Astrocyte of the hippocampus (primary cell): Measurements from ENCODE around the gene CREG1.
"Not testable (repeated sequence)": the region's sequence is repeated elsewhere in the genome, so short reads cannot be mapped to it uniquely, and the experiment has no call there.

Experiments
- DNase-seq: peaks from one replicate; pipeline ENCODE4 v3.0.0; 2011; ENCODE audit warnings: low read depth, low spot score

CREG1 gene

DNA sequence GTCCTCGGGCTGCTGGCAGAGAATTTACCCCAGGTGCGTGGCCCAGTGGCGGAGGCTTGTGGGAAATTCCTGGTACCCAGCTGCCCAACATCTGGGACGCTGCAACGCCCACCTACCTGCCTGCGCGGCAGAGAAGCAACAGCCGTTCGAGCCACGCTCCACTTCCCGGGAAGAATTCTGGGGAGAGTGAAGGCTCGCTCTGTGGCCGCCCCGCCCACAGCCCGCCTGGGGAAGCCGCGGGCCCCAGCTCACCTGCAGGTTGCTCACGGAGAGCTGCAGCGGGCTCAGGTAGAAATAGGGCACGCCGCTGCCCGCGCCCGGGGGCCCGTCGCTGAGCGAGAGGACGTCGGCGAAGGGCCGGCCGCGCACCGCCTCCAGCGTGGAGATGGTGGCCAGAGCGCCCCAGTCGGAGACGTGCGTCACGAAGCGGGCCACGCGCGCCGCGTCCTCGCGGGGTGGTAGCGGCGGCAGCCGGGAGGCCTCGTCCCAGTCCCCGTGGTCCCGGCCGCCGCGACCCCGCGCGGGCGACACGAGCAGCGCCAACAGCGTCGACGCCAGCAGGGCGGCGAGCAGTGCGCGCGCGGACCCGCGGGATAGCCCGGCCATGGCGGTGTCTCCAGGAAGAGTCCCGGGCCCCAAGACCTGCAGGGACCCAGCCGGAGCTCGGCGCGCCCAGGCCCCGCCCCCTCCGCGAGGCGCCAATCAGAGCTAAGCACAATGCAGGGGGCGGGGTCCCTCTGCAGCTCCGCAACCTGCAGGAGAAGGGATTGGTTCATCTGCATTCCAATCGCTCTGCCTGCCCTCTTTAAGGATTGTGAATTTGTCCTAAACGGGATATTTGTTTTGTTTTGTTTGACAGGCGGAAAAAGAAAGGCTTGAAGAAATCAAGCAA is at the start of gene CREG1:
CREG1 (minus strand) TSS at position 627 of the 892 bp plus-strand sequence.
- peak; percentile 97 for DNase-seq

GRCh38 chr1:167602840-167603239 is 49.3 kb upstream of the CREG1 start:
- no peak for DNase-seq

DNA sequence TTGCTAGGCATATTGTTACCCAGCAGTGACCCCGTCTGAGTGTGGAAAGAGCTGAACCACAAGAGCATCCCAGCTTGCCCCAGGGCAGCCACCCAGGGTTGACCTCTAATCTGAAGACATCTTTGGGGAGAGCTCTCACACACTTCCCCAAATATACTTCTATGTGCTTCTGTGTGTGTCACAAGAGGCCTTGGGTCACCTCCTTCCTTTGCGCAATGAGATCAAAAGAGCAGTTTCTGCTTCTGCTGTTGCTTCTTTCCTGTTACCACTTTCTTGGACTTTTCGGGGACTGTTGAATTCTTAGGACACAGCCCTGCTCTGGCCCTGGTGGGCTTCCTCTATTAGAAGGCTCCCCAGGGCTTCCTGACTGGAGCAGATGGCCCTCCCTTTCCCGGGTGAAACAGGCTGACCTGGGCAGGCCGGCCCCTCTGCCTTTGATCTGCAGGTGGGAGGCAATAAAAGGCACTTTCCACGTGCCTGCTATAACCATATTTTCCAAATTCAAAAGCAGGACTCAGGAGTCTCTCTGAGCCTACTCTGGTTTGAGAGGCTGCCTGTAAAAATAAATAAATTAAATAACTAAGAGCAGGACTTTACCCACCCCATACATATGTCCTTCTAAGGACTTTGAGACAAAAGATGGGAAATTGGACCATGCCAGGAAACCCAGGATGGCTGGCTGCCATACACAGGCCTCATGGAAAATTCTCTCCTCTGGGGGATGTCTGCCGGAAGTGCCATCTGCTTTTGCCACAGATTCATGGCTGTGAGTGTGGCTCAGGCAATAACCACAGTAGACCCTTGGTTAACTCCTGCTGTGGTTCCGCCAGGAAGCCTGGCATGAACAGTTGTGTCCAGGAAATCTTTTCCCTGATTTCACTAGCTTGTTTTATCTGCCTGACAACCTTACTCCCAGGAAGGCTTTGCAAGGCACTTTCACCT is 48.2 kb upstream of the CREG1 start:
- DNase-seq: peak; percentile 2

GRCh38 chr1:167599957-167600581 is 46.5 kb upstream of the CREG1 start:
- DNase-seq: peak; percentile 41

DNA sequence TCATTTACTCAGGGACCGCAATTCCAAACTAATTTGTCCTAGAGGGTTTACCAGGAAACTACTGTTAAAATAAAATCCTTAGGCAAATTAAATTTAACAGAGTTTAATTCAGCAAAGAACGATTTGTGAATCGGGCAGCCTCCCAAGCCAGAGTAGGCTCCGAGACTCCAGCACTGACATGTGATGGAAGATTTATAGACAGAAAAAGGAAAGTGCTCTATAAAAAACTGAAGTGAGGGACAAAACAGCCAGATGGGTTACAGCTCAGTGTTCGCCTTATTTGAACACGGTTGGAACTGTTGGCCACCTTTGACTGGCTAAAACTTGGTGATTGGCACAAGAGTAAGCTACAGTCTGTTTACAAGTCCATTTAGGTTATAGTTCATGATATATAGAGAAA is 41.3 kb upstream of the CREG1 start:
- DNase-seq: no peak

DNA sequence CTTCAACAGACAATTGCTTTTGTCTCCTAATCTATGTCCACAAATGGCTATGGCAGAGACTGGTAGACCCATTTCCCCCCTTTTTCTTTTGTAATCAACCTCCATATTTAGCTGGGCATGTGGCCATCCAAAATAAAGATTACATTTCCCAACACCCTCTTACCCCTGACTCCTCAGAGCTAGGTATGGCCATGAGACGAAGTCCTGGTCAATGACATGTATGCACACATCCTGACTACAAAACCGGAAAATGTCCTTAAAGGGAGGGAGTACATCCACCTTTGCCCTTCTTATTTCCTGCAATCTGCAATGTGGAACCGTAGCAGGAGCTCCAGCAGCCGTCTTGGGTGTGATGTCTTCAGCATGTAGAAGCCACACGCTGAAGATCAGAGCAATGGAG is 40.3 kb upstream of the CREG1 start:
- DNase-seq: no peak

DNA sequence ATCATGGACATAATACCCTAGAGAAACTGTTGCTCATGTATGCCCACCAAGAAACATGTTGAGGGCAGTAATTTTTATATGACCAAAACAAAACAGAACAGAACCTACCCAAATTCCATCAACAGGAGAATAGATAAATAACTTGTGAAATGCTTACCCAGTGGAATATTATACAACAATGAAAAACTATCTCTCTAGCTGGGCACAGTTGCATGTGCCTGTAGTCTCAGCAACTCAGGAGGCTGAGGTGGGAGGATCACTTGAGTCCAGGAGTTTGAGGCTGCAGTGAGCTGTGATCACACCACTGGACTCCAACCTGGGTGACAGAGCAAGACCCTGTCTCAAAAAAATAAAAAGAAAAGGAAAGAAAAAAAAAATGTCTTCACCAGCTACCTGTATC is 38.9 kb upstream of the CREG1 start:
- no peak for DNase-seq

DNA sequence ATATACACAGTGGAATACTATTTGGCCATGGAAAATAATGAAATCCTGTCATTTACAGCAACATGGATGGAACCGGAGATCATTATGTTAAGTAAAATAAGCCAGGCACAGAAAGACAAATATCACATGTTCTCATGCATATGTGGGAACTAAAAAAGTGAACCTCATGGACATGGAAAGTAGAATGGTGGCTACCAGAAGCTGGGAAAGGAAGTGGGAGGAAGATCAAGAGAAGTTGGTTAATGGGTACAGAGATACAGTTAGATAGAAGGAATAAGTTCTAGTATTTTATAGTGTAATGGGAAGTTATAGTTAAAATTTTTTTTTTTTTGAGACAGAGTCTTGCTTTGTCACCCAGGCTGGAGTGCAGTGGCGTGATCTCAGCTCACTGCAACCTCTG is 34.8 kb upstream of the CREG1 start:
- DNase-seq: no peak

DNA sequence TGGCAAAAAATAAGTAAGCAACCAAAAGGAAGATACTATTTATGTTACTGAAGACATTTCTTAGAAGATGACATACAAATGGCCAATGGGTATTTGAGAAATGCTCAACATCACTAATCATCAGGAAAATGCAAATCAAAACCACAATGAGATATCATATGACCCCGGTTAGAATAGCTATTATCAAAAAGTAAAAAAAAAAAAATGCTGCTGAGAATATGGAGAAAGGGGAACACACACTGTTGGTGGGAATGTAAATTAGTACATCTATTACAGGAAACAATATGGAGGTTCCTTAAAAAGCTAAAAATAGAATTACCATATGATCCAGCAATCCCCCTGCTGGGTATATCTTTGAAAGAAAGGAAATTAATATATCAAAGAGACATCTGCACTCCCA is 34.3 kb upstream of the CREG1 start:
- DNase-seq: no peak

DNA sequence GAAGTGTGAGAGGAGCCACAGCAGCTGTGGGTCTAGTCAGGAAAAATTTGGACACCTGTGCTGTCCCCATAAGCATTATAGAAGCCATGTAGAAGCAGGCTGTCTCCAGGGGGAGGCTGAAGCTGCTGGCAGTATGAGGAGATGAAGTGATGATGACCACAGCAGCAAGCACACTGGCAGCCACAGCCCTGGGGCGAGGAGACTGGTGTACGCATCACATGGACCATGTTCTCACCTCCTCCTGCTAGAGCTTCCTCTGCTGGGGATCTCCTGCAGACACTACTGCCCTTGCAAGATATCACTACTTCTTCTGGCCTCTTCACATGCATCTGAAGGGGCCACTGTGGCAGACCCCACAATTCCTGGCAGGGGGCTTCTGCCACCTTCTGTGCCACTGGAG is 33.8 kb upstream of the CREG1 start:
- DNase-seq: no peak

GRCh38 chr1:167584581-167584980 is 31.0 kb upstream of the CREG1 start:
- DNase-seq: no peak

- DNase-seq: no peak
Observed at GRCh38 chr1:167582722-167583121, 29.2 kb upstream of the CREG1 start.

- no peak for DNase-seq
Observed at GRCh38 chr1:167582064-167582463, 28.5 kb upstream of the CREG1 start.

GRCh38 chr1:167579986-167580385 is 26.4 kb upstream of the CREG1 start:
- DNase-seq: no peak

DNA sequence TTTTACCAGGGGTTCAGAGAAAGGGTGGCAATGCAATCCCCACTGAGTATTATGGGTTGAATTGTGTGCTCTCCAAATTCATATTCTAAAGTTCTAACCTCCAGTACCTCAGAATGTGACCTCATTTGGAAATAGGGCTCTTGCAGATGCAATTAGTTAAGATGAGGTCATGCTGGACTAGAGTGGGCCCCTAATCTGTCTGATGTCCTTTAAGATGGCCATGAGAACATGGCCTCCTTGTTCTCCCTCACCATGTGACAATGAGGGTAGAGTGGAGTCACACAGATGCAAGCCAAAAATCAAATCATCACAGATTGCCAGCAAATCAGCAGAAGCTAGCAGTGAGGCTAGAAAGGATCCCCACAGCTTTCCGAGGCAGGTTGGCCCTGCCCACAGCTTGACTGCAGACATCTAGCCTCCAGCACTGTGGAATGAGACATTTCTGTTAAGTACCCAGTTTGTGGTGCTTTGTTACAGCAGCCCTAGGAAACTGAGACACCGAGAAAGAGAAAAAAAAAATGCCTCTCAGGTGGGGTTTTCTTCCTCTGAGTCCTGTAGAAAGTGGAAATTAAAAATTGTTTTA is 25.5 kb upstream of the CREG1 start:
- no peak for DNase-seq

DNA sequence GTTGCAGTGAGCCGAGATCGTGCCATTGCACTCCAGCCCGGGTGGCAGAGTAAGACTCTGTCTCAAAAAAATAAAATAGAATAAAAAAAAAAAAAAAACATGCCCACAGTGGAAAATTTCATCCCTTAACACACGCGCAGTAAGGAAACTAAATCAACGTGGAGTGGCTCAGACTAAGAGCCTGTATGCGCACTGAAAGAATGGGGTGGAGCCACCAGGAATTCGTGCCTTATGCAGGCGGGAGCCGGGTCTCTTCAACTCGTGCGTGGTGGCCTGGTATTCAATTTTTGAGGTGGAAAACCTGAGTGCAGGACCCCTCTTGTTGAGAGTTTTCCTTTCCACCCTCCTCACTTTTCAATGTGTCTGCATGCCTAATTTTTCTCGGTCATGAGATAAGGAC is 22.1 kb upstream of the CREG1 start:
- DNase-seq: no peak

DNA sequence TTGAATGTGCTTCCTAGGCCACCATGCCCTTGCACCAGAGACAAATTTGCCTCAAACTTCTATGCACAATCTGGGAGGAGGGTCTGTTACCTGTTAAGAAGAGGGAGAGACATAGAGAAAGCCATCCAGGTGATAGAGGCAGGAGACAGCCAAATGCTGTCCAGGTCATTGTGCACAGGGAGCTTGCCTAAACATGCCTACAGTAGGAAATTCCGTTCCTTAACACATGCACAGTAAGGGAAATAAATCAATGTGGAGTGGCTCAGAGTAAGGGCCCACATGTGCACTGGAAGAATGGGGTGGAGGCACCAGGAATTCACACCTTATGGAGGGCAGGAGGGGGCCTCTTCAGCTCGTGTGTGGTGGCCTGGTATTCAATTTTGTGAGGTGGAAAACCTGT is 19.5 kb upstream of the CREG1 start:
- DNase-seq: no peak

DNA sequence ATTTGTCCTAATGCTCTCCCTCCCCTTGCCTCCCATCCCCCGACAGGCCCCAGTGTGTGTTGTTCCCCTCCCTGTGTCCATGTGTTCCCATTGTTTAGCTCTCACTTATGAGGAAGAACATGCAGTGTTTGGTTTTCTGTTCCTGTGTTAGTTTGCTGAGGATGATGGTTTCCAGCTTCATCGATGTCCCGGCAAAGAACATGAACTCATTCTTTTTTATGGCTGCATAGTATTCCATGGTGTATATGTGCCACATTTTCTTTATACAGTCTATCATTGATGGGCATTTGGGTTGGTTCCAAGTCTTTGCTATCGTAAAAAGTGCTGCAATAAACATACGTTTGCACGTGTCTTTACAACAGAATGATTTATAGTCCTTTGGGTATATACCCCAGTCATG is 17.1 kb upstream of the CREG1 start:
- DNase-seq: not testable (repeated sequence)

DNA sequence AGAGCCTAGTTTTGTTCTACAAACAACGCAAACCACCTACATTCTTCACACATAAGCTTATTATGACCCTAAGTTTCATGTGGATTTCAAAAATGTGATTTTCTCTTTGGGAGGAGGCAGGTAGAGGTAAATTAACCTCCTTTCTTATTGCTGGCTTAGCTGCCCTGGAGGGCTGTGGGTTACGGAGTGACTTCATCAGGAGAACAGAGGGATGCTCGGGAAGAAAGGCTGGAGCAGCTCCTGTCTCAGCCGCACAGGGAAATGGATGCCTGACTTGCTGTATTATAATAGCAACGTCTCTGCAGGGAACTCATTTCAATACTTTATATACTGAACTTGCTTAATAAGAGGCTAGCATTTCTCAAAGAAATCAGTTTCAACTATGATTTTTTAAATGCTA is 14.1 kb upstream of the CREG1 start:
- no peak for DNase-seq

DNA sequence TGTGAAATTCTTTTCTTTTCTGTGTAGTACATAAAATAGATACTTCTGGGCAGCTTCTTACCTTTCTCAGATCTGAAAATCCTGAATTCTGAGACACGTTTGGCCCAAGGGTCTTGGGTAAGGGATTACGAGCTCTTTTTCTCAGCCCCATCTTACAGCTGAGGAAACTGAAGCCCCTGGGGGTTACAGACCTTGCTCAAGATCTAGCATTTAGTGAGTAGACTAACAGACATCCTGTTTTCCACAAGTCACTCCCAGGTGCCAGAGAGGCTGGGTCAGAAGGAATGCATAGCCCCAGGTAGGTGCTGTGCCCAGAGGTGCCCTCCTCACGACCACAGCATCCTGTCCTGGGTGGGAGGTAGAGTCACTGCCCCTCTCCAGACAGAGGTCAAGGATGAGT is 13.2 kb upstream of the CREG1 start:
- DNase-seq: no peak

GRCh38 chr1:167565922-167566321 is 12.4 kb upstream of the CREG1 start:
- DNase-seq: no peak
